Lung (tissue), 12 donors: ENCODE data around the gene CYGB. TPM values are rescaled to one million over a fixed set of nuclear protein-coding genes. Genes with fewer than 3 reads are reported as not detected.

Experiments used
- ATAC-seq: fragments of 200-7000 bp; cut with Tn5 transposase; one replicate; pipeline ENCODE4 v1.9.1; 2020; ENCODE audit warnings: moderate number of reproducible peaks; ENCODE audit not compliant: insufficient read depth, low FRiP score
- DNase-seq, 3 donors: peaks; one replicate each; pipeline ENCODE4 v3.0.0-alpha.2; 2013 to 2017
- H3K27ac ChIP-seq, 2 donors: one replicate each; pipeline ENCODE4 v1.5.1; 2013; ENCODE audit warnings: mild to moderate bottlenecking in 2 of 2, moderate library complexity in 2 of 2, control low read depth in 1 of 2, inconsistent platforms in 1 of 2, low read depth in 1 of 2, low read length in 1 of 2
- H3K27me3 ChIP-seq, 3 donors: one replicate each; pipeline ENCODE4 v1.5.1; 2013; ENCODE audit warnings: low read length in 2 of 3; ENCODE audit not compliant: control insufficient read depth in 3 of 3, insufficient read depth in 3 of 3
- H3K36me3 ChIP-seq, 4 donors: one replicate each; pipeline ENCODE4 v1.5.1; 2013; ENCODE audit warnings: low read length in 4 of 4, mild to moderate bottlenecking in 1 of 4, moderate library complexity in 1 of 4; ENCODE audit not compliant: control insufficient read depth in 4 of 4, insufficient read depth in 4 of 4
- H3K4me1 ChIP-seq, 5 donors: one replicate each; pipeline ENCODE4 v1.5.1; 2013; ENCODE audit warnings: low read length in 5 of 5, mild to moderate bottlenecking in 2 of 5, moderate library complexity in 1 of 5; ENCODE audit not compliant: control insufficient read depth in 5 of 5, insufficient read depth in 5 of 5
- H3K4me3 ChIP-seq: one replicate; pipeline ENCODE4 v1.5.1; 2013; ENCODE audit warnings: mild to moderate bottlenecking, control low read depth, moderate library complexity
- H3K9ac ChIP-seq, 2 donors: one replicate each; pipeline ENCODE4 v1.5.1; 2013; ENCODE audit warnings: low read length in 2 of 2, control low read depth in 1 of 2; ENCODE audit not compliant: insufficient read depth in 1 of 2
- H3K9me3 ChIP-seq, 4 donors: one replicate each; pipeline ENCODE4 v1.5.1; 2013; ENCODE audit warnings: low read length in 3 of 4, mild to moderate bottlenecking in 1 of 4, moderate library complexity in 1 of 4; ENCODE audit not compliant: control insufficient read depth in 4 of 4, insufficient read depth in 3 of 4
- WGBS, 2 donors: extraction: QIAGEN DNeasy Blood & Tissue Kit; methylation state at CpG; one replicate each; pipeline ENCODE4 v1.1.7; 2013; 5-methylcytosine and 5-hydroxymethylcytosine counted together
- polyA plus RNA-seq, 2 donors: library from polyadenylated mRNA; stranded (reverse); fragments of 200-250 nt; gene quantifications; one replicate each; pipeline ENCODE4 v1.2.1, GENCODE V29; 2013
- total RNA-seq, 2 donors: library from RNA; depleted of rRNA in 1 of 2; stranded (reverse); fragments of >200 nt in 1 of 2; gene quantifications; one replicate each; pipeline ENCODE4 v1.2.1, GENCODE V29; 2014 to 2021
- TF ChIP-seq, protein P1 (sequence below): IDR thresholded peaks from 2 replicates; pipeline ENCODE4 v1.5.1; 2012; ENCODE audit warnings: mild to moderate bottlenecking; ENCODE audit errors: control extremely low read depth, extremely low read depth
- donor health status: control.
- donor health status: control.
- donor health status: Bipolar disorder and iron deficiency.
- donor health status: healthy.
- donor health status: DM: yes; HTN: yes; CAD: no.

Gene CYGB
- total and polyA plus RNA-seq, 4 donors: 15.9 to 30.4 (median 20.7) TPM

DNA sequence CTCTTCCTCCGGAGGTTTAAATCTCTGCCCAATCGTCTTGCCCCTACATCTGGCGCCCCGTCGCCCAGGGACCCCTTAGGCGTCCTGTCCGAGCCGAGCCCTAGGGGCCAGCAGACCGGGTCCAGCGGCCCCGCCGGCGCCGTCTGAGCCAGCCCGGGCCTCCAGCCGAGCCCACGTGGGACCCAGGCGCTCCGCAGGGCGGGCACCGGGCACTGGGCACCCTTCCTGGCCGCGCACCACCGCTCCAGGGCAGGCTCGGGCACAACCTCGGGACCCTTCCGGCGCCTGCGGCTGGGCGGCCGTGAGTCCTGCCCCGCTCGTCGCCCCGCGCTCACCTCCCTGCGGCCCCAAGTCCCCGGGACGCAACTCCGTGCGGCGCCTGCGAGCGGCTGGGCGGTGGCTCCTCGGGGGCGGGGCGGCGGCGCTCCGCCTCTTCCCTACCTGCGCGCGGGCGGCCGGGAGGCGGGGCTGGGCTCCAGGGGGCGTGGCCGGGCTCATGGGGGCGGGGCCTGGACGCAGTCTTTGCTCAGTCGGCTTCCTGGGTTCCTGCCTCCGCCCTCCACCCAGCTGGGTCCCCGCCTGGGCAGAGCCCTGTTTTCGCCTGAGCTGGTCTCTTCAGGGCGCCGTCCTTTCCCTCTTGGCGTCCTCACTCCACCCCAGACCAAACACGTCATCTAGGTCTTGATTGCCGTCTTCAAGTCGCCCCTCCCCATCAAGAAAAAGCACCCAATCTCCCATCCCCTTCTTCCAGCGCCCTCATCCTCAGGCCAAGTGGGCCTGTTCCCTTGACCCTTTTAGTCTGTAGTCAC is 36.3 kb downstream of the CYGB start, which contains the start of gene RHBDF2:
Gene RHBDF2, minus strand, starts transcription at position 406 of the 809 bp plus-strand sequence. CDS start 19,899 bp downstream, outside the sequence.
- Histone ChIP-seq H3K36me3 (no peaks in the 10 kb centered on the region), H3K4me1 (peaks cover 0 to 34% (median 9%) of the 10 kb centered on the region in 5 donors), H3K9me3 (no peaks in the 10 kb centered on the region), H3K27ac (peak within 1 kb of the TSS; percentile 87), H3K9ac (peak within 1 kb of the TSS in 1 of 2 donors; percentile 62), H3K27me3 (no peaks in the 10 kb centered on the region), H3K4me3 (peak within 1 kb of the TSS; percentile 56)
- TF ChIP-seq, protein P1, sequence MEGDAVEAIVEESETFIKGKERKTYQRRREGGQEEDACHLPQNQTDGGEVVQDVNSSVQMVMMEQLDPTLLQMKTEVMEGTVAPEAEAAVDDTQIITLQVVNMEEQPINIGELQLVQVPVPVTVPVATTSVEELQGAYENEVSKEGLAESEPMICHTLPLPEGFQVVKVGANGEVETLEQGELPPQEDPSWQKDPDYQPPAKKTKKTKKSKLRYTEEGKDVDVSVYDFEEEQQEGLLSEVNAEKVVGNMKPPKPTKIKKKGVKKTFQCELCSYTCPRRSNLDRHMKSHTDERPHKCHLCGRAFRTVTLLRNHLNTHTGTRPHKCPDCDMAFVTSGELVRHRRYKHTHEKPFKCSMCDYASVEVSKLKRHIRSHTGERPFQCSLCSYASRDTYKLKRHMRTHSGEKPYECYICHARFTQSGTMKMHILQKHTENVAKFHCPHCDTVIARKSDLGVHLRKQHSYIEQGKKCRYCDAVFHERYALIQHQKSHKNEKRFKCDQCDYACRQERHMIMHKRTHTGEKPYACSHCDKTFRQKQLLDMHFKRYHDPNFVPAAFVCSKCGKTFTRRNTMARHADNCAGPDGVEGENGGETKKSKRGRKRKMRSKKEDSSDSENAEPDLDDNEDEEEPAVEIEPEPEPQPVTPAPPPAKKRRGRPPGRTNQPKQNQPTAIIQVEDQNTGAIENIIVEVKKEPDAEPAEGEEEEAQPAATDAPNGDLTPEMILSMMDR: no peak
- ATAC-seq (peak; percentile 95), DNase-seq (peak; percentile 67 to 87 (median 82))
- WGBS, 2 donors: 1 to 2% methylated on average over 52 to 72 of the region's 72 CpGs

DNA sequence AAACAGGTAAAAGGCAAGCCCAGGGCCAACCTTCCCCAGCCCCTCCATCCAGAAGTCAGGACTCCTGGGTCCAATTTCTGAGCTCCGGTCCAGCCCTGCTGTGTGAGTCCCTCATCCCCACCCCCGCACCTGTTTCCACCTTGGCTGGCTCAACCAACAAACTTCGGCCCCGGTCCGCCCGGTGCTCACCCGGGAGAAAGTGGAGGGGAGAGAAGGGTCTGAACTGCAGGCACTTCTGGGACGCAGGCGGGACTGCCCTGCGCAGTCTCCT is 36.8 kb downstream of the CYGB start:
- Histone ChIP-seq H3K9ac (no peak overlapping the region), H3K36me3 (no peaks in the 10 kb centered on the region), H3K27ac (peak overlapping the region; percentile 87), H3K4me3 (peak overlapping the region; percentile 56), H3K9me3 (no peaks in the 10 kb centered on the region), H3K27me3 (no peaks in the 10 kb centered on the region), H3K4me1 (peaks cover 0 to 35% (median 9%) of the 10 kb centered on the region in 5 donors)
- no peak for ATAC-seq
- 11 to 14% methylated on average over 10 of the region's 10 CpGs for WGBS, 2 donors
- DNase-seq: no peak
- TF ChIP-seq, protein P1: no peak

DNA sequence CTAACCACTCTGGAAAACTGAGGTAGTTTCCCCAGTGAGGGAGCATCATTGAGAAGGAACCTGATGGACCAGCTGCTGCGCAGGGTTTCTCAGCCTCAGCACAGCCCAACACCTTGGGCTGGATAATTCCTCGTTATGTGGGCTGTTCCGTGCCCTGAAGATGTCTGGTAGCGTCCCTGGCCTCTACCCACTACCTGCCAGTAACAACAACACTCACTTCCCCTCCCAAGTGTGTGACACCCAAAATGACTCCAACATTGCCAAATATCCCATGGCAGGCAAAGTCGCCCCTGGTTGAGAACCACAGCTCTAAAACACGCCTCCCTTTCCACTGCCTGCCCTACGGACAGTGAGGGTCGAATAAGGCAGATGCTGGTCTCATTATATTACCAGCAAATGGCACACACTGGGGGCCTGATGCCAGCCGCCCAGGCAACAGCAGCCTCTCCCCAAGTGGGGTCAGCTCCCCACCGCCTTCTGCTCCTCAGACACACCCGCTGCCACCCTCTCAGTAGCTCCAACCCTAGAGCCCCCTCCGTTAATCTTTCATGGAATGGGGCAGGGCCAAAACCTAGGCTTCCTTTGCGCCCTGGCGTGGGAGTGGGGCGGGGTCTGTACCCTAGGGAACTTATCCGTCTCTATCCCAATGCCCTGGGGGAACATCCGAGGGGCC is 37.3 kb downstream of the CYGB start:
- Histone ChIP-seq H3K36me3 (no peaks in the 10 kb centered on the region), H3K27ac (peak overlapping the region; percentile 87), H3K4me1 (peaks cover 0 to 35% (median 9%) of the 10 kb centered on the region in 5 donors), H3K9me3 (no peaks in the 10 kb centered on the region), H3K4me3 (peak overlapping the region; percentile 56), H3K27me3 (no peaks in the 10 kb centered on the region), H3K9ac (no peak overlapping the region)
- 44 to 59% methylated on average over 17 of the region's 17 CpGs for WGBS, 2 donors
- TF ChIP-seq, protein P1: no peak
- no peak for DNase-seq
- ATAC-seq: no peak
